Pulmonary artery endothelial cell (primary cell): ENCODE results near the gene THUMPD3. TPM values are rescaled to one million over a fixed set of nuclear protein-coding genes. Genes with fewer than 3 reads are reported as not detected.

Source experiments
- DNase-seq: peaks from one replicate; pipeline ENCODE4 v3.0.0-alpha.2; 2011; ENCODE audit warnings: low read depth, low spot score
- total RNA-seq: library from RNA; depleted of rRNA; stranded (reverse); fragments of >200 nt; gene quantifications from 2 replicates; pipeline ENCODE4 v1.2.3, GENCODE V29; 2014

THUMPD3 gene
- 33.4 and 47.5 TPM in 2 replicates for total RNA-seq

DNA sequence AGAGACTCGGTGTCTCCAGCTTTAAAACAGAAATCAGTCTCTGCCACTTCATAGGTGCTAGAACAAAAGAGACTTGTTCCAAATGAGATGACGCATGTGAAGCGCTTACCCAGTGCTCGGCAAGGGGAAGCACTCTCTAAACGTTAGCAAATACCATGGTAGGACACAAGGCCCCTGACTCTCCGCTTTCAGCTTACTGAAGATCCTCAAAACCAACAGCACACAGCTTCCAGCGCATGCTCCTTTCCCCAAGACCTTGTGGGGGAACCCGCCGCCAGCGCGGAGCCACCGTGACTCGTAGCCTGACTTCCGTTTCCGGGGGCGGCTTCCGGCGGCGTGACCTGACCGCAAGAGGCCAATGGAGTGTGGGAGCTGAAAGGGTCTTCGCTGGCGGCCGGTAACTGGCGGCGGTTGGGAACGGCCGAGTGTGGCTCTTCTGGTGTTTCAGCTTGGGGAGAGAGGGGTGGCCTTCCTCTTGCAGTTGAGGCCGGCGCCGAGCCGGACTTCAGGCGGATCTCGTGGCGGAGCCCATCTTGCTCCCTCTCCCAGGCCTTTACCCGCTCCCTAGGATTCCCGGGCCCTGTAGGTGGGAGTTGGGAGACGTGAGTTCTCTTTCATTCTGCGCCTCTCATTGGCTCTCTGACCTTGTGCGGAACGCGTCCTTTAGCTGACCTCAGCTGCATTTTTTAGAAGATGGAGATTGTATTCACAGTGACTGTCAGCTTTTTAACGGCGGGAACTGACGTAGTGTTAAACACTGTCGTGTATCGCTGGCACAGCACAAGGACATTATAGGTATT is at the start of gene THUMPD3:
THUMPD3 (plus strand) TSS at position 324 of the 800 bp plus-strand sequence. CDS start 2,015 bp downstream, outside the sequence.
- DNase-seq: peak; percentile 54

DNA sequence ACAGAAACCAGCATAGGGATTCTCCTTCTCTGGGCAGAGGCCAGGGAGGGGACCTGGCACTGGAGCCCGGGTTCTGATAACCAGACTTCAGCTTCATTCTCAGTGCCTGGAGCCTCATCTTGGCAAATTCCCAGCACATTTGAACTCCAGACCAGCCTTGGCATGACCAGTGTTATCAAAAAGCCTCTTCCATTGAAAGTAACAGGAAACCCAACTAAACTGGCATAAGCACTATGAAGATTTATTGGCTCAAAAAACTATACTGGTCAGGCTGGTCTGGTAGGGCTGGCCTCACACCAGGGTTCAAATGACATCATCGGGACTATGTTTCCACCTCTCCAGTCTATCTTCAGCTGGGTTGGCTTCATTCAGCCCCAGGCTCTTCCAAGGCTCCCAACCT is 48.1 kb upstream of the THUMPD3 start:
- DNase-seq: no peak

GRCh38 chr3:9316881-9317361 is 45.9 kb upstream of the THUMPD3 start:
- peak; percentile 17 for DNase-seq

DNA sequence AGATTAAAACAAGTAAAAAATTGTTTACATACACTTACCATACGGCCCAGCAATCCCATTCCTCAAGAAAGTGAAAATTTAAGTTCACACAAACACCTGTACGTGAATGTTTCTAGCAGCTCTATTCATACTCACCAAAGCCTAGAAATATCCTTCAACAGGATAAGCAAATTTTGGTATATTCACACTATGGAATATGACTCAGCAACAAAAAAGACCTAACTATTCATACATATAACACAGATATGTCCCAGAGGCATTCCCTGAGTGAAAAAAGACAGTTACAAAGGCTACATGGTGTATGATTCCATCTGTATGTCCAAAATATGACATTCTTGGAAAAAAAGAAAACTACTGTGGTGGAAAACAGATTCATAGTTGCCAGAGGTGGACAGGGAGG is 40.1 kb upstream of the THUMPD3 start:
- no peak for DNase-seq

DNA sequence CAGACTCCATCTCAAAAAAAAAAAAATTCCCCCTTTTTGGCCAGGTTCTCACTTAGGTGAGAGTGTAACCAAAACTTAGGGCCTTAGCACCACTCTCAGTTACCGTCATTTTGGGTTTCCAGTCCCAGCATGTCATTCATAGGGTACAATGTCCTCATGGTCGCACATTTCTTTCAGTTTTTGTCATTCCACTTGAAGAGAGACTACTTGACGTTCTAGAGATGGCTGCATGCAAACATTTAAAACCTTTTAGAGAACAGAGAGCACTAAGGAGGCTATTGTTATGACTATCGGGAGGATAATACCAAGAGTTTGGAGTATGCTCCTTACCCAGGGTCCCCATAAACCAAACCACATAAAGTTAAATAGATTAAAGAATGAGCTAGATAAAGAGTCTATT is 37.9 kb upstream of the THUMPD3 start:
- no peak for DNase-seq

DNA sequence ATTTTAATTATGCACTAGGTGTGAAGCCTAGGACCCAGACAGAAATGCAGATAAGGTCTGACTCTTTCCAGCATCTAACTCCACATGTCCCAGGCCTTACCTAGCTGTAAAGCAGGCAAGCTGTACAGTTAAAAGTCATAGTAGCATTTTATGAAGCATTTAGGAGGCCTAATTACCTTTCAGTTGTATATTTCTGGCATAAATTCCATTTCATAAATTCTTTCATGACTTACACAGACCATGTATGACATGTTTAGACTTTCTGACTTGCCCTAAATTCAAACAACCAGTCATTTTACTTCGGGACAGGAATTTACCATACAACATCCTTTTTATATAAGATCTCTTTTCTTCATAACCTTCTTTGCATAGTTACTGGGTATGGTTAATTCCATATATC is 35.3 kb upstream of the THUMPD3 start:
- DNase-seq: no peak

- no peak for DNase-seq
Observed at GRCh38 chr3:9330166-9330703, 32.6 kb upstream of the THUMPD3 start.

GRCh38 chr3:9331171-9331570 is 31.7 kb upstream of the THUMPD3 start:
- no peak for DNase-seq

GRCh38 chr3:9332250-9333030 is 30.4 kb upstream of the THUMPD3 start:
- no peak for DNase-seq

DNA sequence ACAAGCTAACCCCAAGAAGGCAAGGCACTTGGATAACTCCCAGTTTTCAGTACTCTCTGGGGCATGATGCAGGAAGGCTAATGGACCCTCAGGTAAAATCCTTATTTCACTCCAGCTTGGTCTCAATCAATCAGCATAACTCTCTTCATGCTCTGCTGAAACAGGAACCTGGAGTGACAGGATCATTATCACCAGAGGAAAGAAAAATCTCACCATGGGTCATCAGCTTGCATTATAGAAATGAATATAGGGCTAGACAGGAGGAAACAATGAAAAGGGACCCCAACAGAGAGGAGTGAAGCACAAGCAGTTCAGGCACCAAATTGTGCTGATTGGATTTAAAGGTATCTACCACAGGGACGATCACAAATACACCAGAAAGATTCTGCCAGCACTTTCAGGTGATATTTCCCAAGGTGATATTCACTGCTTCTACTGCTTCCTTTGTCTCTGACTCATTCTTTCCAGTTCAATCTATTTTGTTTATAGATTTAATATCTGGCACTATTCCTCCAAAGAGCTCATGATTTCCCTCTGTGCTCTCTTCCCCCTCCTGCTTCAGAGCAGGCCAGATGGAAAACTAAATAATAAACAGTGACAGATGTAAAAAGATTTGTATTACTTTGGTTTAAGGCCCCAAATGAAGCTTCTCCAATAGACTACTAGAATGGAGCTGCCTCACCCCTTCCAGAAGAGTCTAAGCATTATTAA is 22.9 kb upstream of the THUMPD3 start:
- DNase-seq: no peak

- DNase-seq: no peak
Observed at GRCh38 chr3:9340472-9340902, 22.4 kb upstream of the THUMPD3 start.

DNA sequence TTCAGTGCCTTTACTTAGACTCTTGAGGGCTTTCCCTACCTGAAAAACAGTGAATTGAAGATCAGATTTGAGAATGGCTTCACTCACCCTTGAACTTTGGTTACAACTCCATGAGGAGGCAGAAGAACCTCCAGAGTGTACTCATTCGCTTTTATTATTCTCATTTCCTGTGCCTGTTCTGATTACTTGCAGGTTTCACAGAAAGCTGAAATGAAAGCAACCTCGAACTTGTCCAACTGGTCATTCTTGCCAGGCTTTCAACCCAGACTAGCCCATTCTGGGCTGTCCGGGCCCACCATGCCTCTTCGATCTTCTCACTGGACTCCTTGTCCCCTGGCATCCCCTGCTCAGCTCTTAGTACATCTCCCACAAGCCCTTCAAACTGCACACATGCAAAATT is 20.2 kb upstream of the THUMPD3 start:
- no peak for DNase-seq

DNA sequence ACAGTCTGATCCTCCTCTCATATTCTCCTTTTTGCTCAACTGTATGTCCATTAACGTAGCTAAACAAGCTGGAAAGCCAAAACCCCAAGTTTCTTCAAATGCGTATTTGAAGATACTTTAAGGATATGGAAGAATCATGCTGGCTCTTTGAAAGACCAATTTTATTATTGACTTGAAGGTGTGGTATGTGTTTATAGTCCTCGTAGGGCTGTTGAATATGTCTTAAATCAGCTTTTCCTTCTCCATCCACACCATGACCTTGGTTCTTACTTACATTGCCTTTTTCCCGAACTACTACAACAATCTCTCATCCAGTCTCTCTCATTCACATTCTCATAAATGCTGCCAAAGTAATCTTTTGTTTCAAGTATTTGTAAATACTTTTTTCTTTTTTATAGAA is 19.7 kb upstream of the THUMPD3 start:
- no peak for DNase-seq

DNA sequence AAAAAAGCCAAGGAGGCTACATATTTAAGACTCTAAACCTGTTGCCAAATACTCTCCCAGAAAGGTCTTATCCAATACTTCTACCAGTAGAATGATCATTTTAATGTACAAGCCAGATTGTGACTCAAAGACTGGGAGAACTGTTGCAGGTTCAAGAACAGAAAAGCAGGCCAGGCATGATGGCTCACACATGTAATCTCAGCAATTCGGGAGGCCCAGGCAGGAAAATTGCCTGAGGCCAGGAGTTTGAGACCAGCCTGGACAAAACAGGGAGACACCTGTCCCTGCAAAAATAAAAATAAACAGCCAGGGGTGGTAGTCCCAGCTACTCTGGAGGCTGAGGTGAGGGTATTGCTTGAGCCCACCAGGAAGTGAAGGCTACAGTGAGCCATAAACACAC is 17.8 kb upstream of the THUMPD3 start:
- no peak for DNase-seq

- no peak for DNase-seq
Observed at GRCh38 chr3:9346141-9346540, 16.7 kb upstream of the THUMPD3 start.

DNA sequence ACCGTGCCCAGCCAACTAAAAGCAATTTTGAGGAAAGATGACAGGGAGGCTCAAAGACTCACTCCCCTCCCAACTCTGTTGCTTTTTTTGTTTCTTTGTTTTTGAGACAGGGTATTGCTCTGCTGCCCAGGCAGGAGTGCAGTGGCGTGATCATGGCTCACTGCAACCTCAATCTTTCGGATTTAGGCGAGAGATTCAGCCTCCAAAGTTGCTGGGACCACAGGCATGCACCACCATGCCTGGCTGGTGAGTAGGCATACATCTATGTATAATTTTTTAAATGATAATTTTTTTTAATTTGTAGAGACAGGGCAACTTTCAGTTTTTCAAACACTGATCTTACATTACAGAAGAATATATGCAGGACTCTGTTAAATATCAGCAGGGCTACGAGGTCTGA is 15.8 kb upstream of the THUMPD3 start:
- no peak for DNase-seq

DNA sequence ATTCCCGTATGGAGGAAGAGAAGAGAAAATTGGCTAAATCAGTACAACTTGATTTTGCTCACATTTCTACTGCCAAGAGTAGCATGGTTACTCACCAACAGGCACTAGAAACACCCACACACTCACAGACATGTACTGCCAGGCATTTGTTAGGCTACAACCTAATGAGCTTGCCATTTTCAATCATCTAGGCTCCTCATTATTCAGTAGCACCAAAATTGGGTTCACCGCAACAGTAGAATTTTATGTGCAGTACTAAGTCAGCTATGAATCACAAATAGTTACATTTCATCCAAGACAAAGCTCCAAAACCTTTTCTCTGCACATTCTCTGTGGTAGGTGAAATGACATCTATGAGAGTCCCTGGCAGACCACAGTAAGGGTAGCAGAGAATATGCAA is 15.0 kb upstream of the THUMPD3 start:
- DNase-seq: no peak

DNA sequence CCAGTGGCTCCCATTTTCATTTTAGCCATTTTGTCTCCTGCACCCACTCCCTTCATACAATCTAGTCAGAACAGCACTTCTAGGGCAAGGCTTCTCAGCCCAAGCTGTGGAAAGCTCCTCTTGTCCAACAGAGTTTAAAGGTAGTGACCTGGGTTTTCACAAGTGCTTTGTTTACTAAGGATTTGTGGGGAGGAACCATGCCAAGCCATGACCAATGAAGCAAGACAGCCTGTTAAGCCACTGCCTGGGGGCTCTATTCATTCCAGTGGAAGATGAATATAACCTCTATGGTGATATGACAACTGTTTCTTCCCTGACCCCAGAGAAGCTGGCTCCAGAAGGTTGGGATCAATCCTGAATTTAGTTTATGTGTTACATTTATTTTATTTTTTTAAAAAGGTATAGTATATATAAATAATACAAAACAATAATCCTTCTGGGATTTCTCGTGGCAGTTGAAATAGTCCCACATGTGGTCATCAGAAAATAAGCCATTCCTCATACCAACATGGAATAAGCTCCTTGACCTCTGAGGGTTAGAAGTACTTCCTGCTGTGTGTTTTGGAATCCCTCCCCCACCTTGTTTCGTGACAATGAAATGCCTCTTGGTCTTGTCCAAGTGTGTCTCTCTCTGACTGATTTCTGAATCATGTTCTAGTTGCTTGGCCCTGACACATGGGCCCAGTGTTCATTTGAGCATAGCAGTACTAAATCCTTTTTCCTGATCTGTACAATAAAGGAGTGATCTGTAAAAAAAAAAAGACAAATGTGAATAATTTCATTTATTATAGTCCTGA is 13.3 kb upstream of the THUMPD3 start:
- DNase-seq: no peak

DNA sequence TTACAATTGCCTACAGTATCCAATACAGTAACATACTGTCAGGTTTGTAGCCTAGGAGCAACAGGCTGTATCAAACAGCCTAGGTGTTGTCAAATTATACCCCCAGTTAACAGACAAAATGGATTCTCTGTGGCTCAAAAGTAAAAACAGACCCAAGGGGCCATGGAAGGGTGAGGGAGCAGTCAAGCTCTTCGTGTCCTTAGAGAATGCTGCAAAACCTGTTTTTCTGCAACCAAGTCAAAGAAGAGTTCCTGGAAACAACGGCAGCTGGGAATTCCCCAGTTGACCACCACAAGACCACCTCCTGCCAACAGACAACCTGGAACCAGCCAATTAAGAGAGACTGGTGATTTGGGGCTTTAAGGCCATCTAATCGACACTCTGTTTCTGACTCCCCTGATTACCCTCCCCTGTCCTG is 11.1 kb upstream of the THUMPD3 start:
- DNase-seq: no peak

- DNase-seq: peak; percentile 39
Observed at GRCh38 chr3:9352917-9353752, 9.7 kb upstream of the THUMPD3 start.
